ENCODE measurements around the gene TRAPPC10.

Gene TRAPPC10

GRCh38 chr21:44047996-44048560, 36.0 kb downstream of the TRAPPC10 start:
- no peak for DNase-seq

- DNase-seq: no peak
Observed at GRCh38 chr21:44049182-44049581, 37.1 kb downstream of the TRAPPC10 start.

DNA sequence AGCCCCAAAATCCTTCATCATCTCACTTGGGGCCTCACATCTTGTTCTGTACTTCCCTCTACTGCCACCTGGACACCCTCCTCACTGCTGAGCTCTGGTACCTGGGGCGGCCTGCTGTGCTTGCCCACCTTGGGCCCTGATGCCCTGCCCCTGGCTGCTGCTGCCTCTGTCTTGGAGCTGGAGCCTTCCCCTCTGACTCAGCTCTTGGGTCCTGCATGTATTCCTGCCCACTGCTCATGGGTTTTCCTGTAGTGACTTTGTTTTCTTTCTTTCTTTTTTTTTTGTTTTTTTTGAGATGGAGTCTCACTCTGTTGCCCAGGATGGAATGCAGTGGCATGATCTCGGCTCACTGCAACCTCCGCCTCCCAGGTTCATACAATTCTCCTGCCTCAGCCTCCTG, 37.5 kb downstream of the TRAPPC10 start:
- no peak for DNase-seq

GRCh38 chr21:44050276-44050675, 38.2 kb downstream of the TRAPPC10 start:
- DNase-seq: no peak

DNA sequence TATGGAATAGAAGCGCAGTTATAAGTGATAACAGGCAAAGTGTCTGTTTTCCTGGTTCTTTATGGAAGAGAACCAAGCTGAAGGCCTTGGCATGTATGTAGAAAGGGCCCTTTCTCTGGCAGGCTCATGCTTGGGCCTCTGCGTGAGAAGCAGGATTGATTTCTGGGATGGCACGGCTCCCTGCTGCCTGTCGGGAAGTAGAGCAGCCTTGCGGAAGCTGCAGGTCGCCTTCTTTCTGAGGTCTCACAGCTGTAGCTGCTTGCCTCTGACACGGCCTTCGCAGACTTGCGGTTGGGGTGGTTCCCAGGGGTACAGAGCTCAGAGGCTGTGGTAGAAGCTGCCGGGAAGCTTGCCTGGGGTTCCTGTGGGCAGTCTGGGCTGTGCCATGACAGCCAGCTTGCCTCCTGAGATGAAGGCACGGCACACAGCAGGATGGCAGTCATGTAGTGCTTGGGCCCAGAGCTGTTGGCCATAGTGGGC, 39.4 kb downstream of the TRAPPC10 start:
- no peak for DNase-seq

DNA sequence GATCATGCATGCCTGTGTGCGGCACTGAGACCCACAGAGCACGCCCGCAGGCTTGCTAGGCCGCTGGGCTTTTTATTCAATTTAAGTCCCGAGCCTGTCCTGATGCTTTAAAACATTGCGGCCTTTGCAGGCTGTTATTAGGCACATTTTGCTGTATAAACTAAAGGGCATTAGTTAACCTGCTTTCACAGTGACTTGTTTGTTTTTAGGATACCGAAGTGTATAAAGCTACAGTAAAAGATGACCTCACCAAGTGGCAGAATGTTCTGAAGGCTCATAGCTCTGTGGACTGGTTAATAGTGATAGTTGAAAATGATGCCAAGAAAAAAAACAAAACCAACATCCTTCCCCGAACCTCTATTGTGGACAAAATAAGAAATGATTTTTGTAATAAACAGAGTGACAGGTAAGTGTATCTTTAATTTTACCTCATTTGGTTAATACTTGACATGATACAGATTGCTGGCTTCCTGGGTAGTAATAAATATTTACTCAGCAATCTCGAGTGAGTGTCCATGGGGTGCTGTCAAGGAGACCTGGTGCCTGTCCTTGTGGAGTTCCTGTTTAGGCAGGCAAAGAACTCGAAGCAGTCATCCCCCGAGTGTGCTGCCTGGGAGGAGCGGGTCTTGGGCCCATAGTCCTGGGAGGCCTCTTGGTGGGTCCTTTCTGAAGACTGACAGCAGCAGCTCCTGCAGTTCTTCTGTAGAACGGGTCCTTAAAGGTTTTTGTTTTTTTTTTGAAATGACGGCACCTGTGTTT, 40.1 kb downstream of the TRAPPC10 start:
- no peak for DNase-seq

DNA sequence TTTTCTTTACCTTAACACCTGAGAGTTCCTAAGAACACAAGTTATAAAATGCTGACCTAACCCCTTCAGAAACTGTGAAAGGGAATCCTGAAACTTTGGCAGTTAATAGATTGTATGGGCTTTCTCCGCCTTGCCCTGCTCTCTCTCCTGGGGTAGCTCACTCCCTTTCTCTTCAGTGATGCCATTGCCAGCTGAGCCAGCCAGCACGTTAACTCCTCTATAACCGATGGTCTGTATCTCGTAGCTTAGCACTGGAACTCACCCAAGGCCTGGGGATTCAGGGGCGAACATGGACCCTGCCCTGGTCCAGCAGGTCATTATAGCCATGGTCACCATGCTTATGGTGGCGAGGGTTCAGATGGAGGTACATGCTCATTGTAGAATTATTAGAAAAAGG, 40.7 kb downstream of the TRAPPC10 start:
- no peak for DNase-seq

DNA sequence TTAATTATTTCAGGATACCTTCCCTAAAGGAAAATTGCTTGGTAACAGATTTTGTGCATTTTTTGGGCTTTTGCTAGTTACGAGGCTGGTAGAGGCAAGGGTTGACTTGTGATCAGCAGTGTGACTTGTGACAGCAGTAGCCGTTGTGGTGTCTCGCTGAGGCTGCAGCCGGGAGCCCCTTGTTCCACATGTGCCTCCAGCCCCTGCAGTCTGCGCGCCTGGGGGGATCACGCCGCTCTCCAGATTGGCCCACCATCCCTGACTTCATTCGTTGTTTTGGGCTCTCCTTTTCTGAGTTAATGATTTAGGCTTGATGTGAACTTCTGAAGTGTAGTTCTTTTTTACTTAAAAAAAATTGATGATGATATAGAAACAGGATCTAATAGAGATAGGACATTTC, 41.5 kb downstream of the TRAPPC10 start:
- no peak for DNase-seq

DNA sequence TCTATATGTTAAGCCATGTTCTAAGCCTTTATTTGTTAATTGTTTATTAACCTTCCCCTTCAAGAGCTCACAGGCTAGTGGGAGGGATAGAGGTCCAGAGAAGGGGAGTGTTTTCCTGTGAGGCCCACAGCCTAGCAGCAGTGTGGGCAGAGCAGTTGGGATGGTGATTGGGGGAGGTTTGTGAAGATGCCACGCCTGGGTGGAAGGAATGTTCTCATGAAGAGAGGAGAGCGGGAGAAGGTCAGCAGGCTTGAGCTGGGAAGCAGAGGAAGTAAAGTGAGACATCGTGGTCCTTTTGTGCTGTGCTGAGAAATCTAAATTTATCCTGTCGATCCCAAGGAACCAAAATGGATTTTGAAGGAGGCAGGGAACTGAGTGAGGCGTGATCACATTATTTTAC, 42.6 kb downstream of the TRAPPC10 start:
- DNase-seq: no peak

GRCh38 chr21:44057055-44057454, 44.9 kb downstream of the TRAPPC10 start:
- DNase-seq: no peak

DNA sequence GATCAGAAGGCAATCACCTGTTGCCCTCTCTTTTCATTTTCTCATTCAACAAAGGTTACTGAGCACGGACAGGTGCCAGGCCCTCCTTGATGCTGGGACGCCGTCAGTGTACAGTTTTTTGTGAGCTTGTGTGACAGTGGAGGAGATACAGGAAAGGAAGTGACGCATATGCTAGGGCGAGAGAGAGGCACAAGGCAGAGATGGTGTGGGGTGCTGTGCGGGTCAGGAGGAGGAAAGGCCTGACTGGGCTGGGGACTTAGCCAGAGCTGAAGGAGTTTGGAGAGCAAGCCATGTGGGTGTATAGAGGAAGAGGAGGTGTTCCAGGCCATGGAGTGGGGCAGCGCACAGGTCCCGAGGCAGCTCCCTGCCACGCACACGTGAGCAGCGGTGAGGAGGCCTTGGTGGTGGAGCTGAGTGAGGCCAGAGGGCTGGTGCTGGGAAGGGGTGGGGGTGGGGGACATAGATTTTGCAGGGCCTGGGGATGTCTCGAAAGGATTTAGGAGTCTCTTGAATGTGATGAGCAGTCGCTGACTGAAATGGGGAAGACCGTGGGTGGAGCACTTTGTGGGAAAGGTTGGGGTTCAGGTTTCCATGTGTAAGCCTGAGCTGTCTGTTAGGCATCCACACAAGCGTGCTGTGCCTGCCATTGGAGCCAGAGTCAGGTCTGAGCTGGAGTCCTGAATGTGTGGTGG, 46.0 kb downstream of the TRAPPC10 start:
- no peak for DNase-seq

DNA sequence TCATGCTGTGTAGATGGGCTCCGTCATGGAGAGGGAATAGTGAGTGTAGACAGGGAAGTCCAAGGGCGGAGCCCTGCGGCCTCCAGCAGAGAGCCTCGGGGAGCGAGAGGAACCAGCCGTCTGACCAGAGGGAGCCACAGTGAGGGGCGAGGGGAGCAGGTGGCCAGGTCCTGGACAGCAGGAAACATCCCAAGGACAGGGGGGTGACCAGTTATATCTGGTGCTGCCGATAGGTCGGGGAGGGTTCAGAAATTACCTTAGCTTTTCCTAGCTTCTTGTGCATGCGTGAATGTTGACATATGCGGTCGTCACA, 46.5 kb downstream of the TRAPPC10 start:
- DNase-seq: no peak

DNA sequence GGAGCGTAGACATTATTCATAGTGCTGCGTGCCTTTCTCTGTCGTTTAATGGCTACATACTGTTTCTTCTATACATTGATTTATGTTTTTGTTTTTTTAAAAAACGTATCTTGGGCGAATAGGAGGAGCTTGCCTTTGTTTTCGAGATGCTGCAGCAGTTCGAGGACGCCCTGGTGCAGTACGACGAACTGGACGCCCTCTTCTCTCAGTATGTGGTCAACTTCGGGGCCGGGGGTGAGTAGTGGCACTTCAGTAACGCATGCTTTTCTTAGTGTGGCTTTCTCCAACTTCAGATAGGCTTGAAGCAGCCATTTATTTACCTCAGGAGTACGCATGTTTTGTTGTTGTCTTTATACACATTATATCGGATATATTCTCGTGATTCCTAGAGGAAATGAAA, 46.9 kb downstream of the TRAPPC10 start:
- no peak for DNase-seq

- DNase-seq: no peak
Observed at GRCh38 chr21:44059710-44060109, 47.6 kb downstream of the TRAPPC10 start.

- DNase-seq: no peak
Observed at GRCh38 chr21:44062380-44062779, 50.3 kb downstream of the TRAPPC10 start.

- DNase-seq: no peak
Observed at GRCh38 chr21:44063151-44063912, 51.2 kb downstream of the TRAPPC10 start.

- DNase-seq: no peak
Observed at GRCh38 chr21:44064852-44065403, 52.8 kb downstream of the TRAPPC10 start.

DNA sequence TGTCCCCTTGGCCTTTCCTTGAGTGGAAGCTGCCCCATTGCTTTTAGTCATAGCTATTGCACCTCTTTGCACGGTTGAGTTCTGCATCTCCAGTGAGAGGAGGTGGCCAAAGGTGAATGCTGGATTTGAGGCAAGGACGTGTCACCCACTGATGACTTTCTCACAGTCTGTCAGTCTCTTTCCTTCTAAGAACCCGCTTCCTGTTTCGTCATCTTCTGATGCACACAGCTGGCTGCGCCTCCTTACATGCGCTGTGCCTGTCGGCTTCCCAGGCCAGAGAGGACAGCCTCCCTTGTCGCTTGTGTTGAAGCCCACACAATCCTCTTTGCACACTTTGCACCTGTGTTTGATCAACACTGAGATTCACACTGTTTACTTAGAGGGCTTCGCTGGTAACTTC, 53.3 kb downstream of the TRAPPC10 start:
- DNase-seq: peak; percentile 80

- no peak for DNase-seq
Observed at GRCh38 chr21:44066116-44066515, 54.0 kb downstream of the TRAPPC10 start.

- DNase-seq: no peak
Observed at GRCh38 chr21:44067011-44067839, 55.1 kb downstream of the TRAPPC10 start.

GRCh38 chr21:44070391-44070790, 58.3 kb downstream of the TRAPPC10 start:
- no peak for DNase-seq

GRCh38 chr21:44071359-44072104, 59.4 kb downstream of the TRAPPC10 start:
- no peak for DNase-seq
